Erythroblast (primary cell): ENCODE measurements around the gene SULT6B1.

ENCODE experiments used
- GATA1 ChIP-seq: IDR thresholded peaks from 2 replicates; pipeline ENCODE4 v1.6.1; 2011; ENCODE audit warnings: low read depth, mild to moderate bottlenecking, control low read depth, low read length, moderate library complexity
- POLR2A ChIP-seq: IDR thresholded peaks from 2 replicates; pipeline ENCODE4 v1.6.1; 2011; ENCODE audit warnings: mild to moderate bottlenecking, low read length

DNA sequence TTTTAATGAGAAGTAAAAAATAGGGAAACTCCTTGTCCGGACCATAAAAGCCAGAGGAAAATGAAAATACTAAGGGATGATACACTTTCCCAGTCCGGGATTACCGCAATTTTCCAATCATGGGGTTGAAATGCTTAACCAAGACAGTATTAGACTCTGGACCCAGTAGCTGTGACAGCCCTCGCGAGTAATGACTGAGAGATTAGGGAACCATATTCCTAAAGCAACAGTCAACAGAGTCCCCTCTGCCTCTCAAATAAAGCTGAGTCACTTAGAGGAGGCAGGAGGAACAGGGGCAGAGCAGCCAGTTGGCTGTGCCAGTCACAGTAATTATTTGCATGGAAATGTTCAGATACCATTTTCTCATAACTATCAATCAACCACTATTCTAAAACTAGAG lies 69.3 kb downstream of the SULT6B1 start:
- TF ChIP-seq POLR2A (no peak), GATA1 (no peak)
